Measurements from ENCODE around the gene AFF4.
"Not testable (repeated sequence)": the region's sequence is repeated elsewhere in the genome, so short reads cannot be mapped to it uniquely, and the experiment has no call there.

AFF4 gene

GRCh38 chr5:132956166-132956799 lies 7.2 kb downstream of the AFF4 start:
- not testable (repeated sequence) for DNase-seq

GRCh38 chr5:132953710-132954109 lies 9.7 kb downstream of the AFF4 start:
- no peak for DNase-seq

- no peak for DNase-seq
Observed at GRCh38 chr5:132952829-132953228, 10.6 kb downstream of the AFF4 start.

- no peak for DNase-seq
Observed at GRCh38 chr5:132951897-132952296, 11.5 kb downstream of the AFF4 start.

GRCh38 chr5:132949136-132949535 lies 14.3 kb downstream of the AFF4 start:
- no peak for DNase-seq

- no peak for DNase-seq
Observed at GRCh38 chr5:132947671-132948070, 15.8 kb downstream of the AFF4 start.

GRCh38 chr5:132945315-132945714 lies 18.1 kb downstream of the AFF4 start:
- not testable (repeated sequence) for DNase-seq

GRCh38 chr5:132943362-132944022 lies 19.9 kb downstream of the AFF4 start:
- DNase-seq: no peak

- no peak for DNase-seq
Observed at GRCh38 chr5:132941331-132941730, 22.1 kb downstream of the AFF4 start.

- no peak for DNase-seq
Observed at GRCh38 chr5:132928062-132928407, 35.4 kb downstream of the AFF4 start.

- no peak for DNase-seq
Observed at GRCh38 chr5:132927355-132928061, 35.9 kb downstream of the AFF4 start.

- DNase-seq: no peak
Observed at GRCh38 chr5:132926437-132926836, 37.0 kb downstream of the AFF4 start.

- DNase-seq: no peak
Observed at GRCh38 chr5:132916086-132916485, 47.3 kb downstream of the AFF4 start.

GRCh38 chr5:132915681-132916080 lies 47.8 kb downstream of the AFF4 start:
- no peak for DNase-seq

GRCh38 chr5:132909702-132910101 lies 53.7 kb downstream of the AFF4 start:
- no peak for DNase-seq

GRCh38 chr5:132907161-132907560 lies 56.3 kb downstream of the AFF4 start:
- no peak for DNase-seq

- no peak for DNase-seq
Observed at GRCh38 chr5:132905938-132906337, 57.5 kb downstream of the AFF4 start.

- no peak for DNase-seq
Observed at GRCh38 chr5:132901730-132902129, 61.7 kb downstream of the AFF4 start.

GRCh38 chr5:132901036-132901435 lies 62.4 kb downstream of the AFF4 start:
- no peak for DNase-seq

- DNase-seq: no peak
Observed at GRCh38 chr5:132898094-132898493, 65.3 kb downstream of the AFF4 start.

- no peak for DNase-seq
Observed at GRCh38 chr5:132896685-132897084, 66.7 kb downstream of the AFF4 start.

- no peak for DNase-seq
Observed at GRCh38 chr5:132895719-132896305, 67.6 kb downstream of the AFF4 start.

GRCh38 chr5:132890817-132891216 lies 72.6 kb downstream of the AFF4 start:
- no peak for DNase-seq

GRCh38 chr5:132889501-132889900 lies 73.9 kb downstream of the AFF4 start:
- no peak for DNase-seq
